IMR-90 (cell line): ENCODE data around the gene GUCY1A2. TPM values are rescaled to one million over a fixed set of nuclear protein-coding genes. Genes with fewer than 3 reads are reported as not detected.

Experiments
- ATAC-seq: fragments of 200-7000 bp; cut with Tn5 transposase; 2 replicates; pipeline ENCODE4 v1.9.1; 2020; ENCODE audit warnings: low read depth, mild to moderate bottlenecking, moderate library complexity
- BruUV-seq: library from RNA; stranded (reverse); fragments of 400-500 nt; replicated peaks from 2 replicates; lab custom pipeline; 2021; lab: Mats Ljungman, UMichigan
- CTCF ChIA-PET: fragments of 300-600 bp; formaldehyde crosslinking; extraction: SDS; loops from one replicate; lab custom pipeline; 2021; ENCODE audit warnings: antibody characterized with exemption; lab: Yijun Ruan, JAX
- POLR2A ChIA-PET: fragments of 300-600 bp; sonication (Branson Sonifier 250); formaldehyde crosslinking; loops from one replicate; lab custom pipeline; 2022; ENCODE audit warnings: antibody characterized with exemption; ENCODE audit not compliant: unreplicated experiment; lab: Charles Lee
- DNase-seq: peaks from one replicate; pipeline ENCODE4 v3.0.0; 2013
- H2AFZ ChIP-seq: replicated peaks from 2 replicates; pipeline ENCODE3; 2013; ENCODE audit warnings: low read length, mild to moderate bottlenecking; ENCODE audit not compliant: poor library complexity
- H2AK5ac ChIP-seq: 2 replicates; pipeline ENCODE4 v1.6.1; 2013; ENCODE audit warnings: low read depth, low read length, inconsistent platforms
- H2AK9ac ChIP-seq: replicated peaks from 2 replicates; pipeline ENCODE3; 2013; ENCODE audit warnings: mild to moderate bottlenecking, low read depth, low read length, moderate library complexity; ENCODE audit not compliant: poor library complexity
- H2BK120ac ChIP-seq: 2 replicates; pipeline ENCODE4 v1.6.1; 2013; ENCODE audit warnings: low read depth, low read length, inconsistent platforms
- H2BK15ac ChIP-seq: 3 replicates; pipeline ENCODE4 v1.6.1; 2013; ENCODE audit warnings: low read depth, low read length, inconsistent platforms
- H2BK20ac ChIP-seq: 2 replicates; pipeline ENCODE4 v1.6.1; 2013; ENCODE audit warnings: low read depth, mild to moderate bottlenecking, inconsistent platforms, low read length, moderate library complexity
- H2BK5ac ChIP-seq: 2 replicates; pipeline ENCODE4 v1.6.1; 2013; ENCODE audit warnings: mild to moderate bottlenecking, low read depth, low read length, inconsistent platforms; ENCODE audit not compliant: poor library complexity, severe bottlenecking
- H3K14ac ChIP-seq: replicated peaks from 2 replicates; pipeline ENCODE4 v1.6.1; 2013; ENCODE audit warnings: low read depth, low read length, inconsistent platforms
- H3K18ac ChIP-seq: 2 replicates; pipeline ENCODE4 v1.6.1; 2013; ENCODE audit warnings: low read depth, low read length, control low read depth
- H3K23ac ChIP-seq: 2 replicates; pipeline ENCODE4 v1.6.1; 2013; ENCODE audit warnings: low read depth, low read length, inconsistent platforms
- H3K27ac ChIP-seq: 2 replicates; pipeline ENCODE4 v1.5.1; 2013; ENCODE audit warnings: mild to moderate bottlenecking, control low read depth, low read length; ENCODE audit not compliant: insufficient read depth
- H3K27me3 ChIP-seq: 2 replicates; pipeline ENCODE4 v1.6.1; 2013; ENCODE audit warnings: low read length; ENCODE audit not compliant: control insufficient read depth, insufficient read depth
- H3K36me3 ChIP-seq: 2 replicates; pipeline ENCODE4 v1.6.1; 2013; ENCODE audit warnings: low read length, mixed read lengths; ENCODE audit not compliant: control insufficient read depth, insufficient read depth
- H3K4ac ChIP-seq: 2 replicates; pipeline ENCODE4 v1.6.1; 2013; ENCODE audit warnings: low read depth, low read length, inconsistent platforms
- H3K4me1 ChIP-seq: 2 replicates; pipeline ENCODE4 v1.6.1; 2013; ENCODE audit warnings: low read length, mixed read lengths; ENCODE audit not compliant: control insufficient read depth, insufficient read depth
- H3K4me2 ChIP-seq: 2 replicates; pipeline ENCODE4 v1.6.1; 2013; ENCODE audit warnings: low read depth, mild to moderate bottlenecking, control low read depth, low read length, moderate library complexity
- H3K4me3 ChIP-seq: 2 replicates; pipeline ENCODE4 v1.5.1; 2013; ENCODE audit warnings: low read depth, mild to moderate bottlenecking, control low read depth, low read length, moderate library complexity; ENCODE audit not compliant: insufficient read depth
- H3K56ac ChIP-seq: 2 replicates; pipeline ENCODE4 v1.6.1; 2013; ENCODE audit warnings: low read length, inconsistent platforms; ENCODE audit not compliant: insufficient read depth; ENCODE audit errors: extremely low read depth
- H3K79me1 ChIP-seq, 2 experiments: 2 replicates each; pipeline ENCODE4 v1.6.1; 2013; ENCODE audit warnings: low read length in 2 of 2, inconsistent platforms in 1 of 2, low read depth in 1 of 2
- H3K9ac ChIP-seq: 2 replicates; pipeline ENCODE4 v1.6.1; 2013; ENCODE audit warnings: low read depth, low read length, control low read depth
- H3K9me1 ChIP-seq: 2 replicates; pipeline ENCODE4 v1.6.1; 2013; ENCODE audit warnings: low read length, inconsistent platforms; ENCODE audit not compliant: insufficient read depth
- H3K9me3 ChIP-seq: 2 replicates; pipeline ENCODE4 v1.6.1; 2013; ENCODE audit warnings: low read length; ENCODE audit not compliant: control insufficient read depth, insufficient read depth
- H4K20me1 ChIP-seq: 2 replicates; pipeline ENCODE4 v1.6.1; 2013; ENCODE audit warnings: low read length, inconsistent platforms; ENCODE audit not compliant: insufficient read depth
- H4K5ac ChIP-seq: 2 replicates; pipeline ENCODE4 v1.6.1; 2013; ENCODE audit warnings: mild to moderate bottlenecking, low read depth, low read length, control low read depth
- H4K8ac ChIP-seq, 2 experiments: 2 replicates each; pipeline ENCODE4 v1.6.1; 2013; ENCODE audit warnings: low read depth in 2 of 2, low read length in 2 of 2, control low read depth in 1 of 2, inconsistent platforms in 1 of 2
- H4K91ac ChIP-seq: 2 replicates; pipeline ENCODE4 v1.6.1; 2013; ENCODE audit warnings: low read depth, low read length, inconsistent platforms; ENCODE audit not compliant: insufficient read depth
- BHLHE40 ChIP-seq: fragments of 150-350 bp; IDR thresholded peaks from 2 replicates; pipeline ENCODE4 v1.6.1; 2016; ENCODE audit warnings: mild to moderate bottlenecking, low read depth, low read length
- CEBPB ChIP-seq: IDR thresholded peaks from 2 replicates; pipeline ENCODE4 v1.6.1; 2012; ENCODE audit warnings: low read depth, low read length, improper control_type of control experiment
- CHD1 ChIP-seq: IDR thresholded peaks from 2 replicates; pipeline ENCODE4 v1.6.1; 2012; ENCODE audit warnings: low read depth, low read length, improper control_type of control experiment
- FOS ChIP-seq: fragments of 150-350 bp; IDR thresholded peaks from 2 replicates; pipeline ENCODE4 v1.6.1; 2016; ENCODE audit warnings: low read depth, low read length
- MAFK ChIP-seq: IDR thresholded peaks from 2 replicates; pipeline ENCODE4 v1.6.1; 2012; ENCODE audit warnings: low read depth, low read length, improper control_type of control experiment
- MAZ ChIP-seq: IDR thresholded peaks from 2 replicates; pipeline ENCODE4 v1.6.1; 2012; ENCODE audit warnings: low read depth, mild to moderate bottlenecking, low read length, improper control_type of control experiment, moderate library complexity, borderline replicate concordance
- NFE2L2 ChIP-seq: fragments of 150-350 bp; IDR thresholded peaks from 2 replicates; pipeline ENCODE4 v1.6.1; 2016; ENCODE audit warnings: low read depth, mild to moderate bottlenecking, low read length
- RAD21 ChIP-seq: IDR thresholded peaks from 2 replicates; pipeline ENCODE4 v1.6.1; 2012; ENCODE audit warnings: low read length, improper control_type of control experiment
- SMC3 ChIP-seq: fragments of 150-350 bp; IDR thresholded peaks from 2 replicates; pipeline ENCODE4 v1.6.1; 2016; ENCODE audit warnings: low read depth, mild to moderate bottlenecking, antibody characterized with exemption, low read length, moderate library complexity
- dilution Hi-C: fragments of 300-500 bp; cut with HindIII; formaldehyde crosslinking; loops from one replicate; pipeline ENCODE4 v1.14.3; 2018; ENCODE audit warnings: low sequenced_read_pairs; ENCODE audit not compliant: unreplicated experiment
- in situ Hi-C: fragments of 300-500 bp; cut with MboI; formaldehyde crosslinking; loops from 3 replicates; pipeline ENCODE4 v1.14.3; 2019; ENCODE audit warnings: low sequenced_read_pairs, inconsistent platforms, mixed read lengths
- intact Hi-C: fragments of 100-400 bp; cut with micrococcal nuclease; formaldehyde crosslinking; loops from 2 replicates; pipeline ENCODE4 v1.10.0; 2022
- polyA plus RNA-seq, 3 experiments: library from polyadenylated mRNA; depleted of rRNA; stranded (reverse); fragments of >200 nt; gene quantifications; 2 replicates each; pipeline ENCODE4 v1.2.3, GENCODE V29; 2012; ENCODE audit warnings: low replicate concordance in 1 of 3
- total RNA-seq: library from RNA; depleted of rRNA; stranded (reverse); fragments of >200 nt; gene quantifications from 2 replicates; pipeline ENCODE4 v1.2.3, GENCODE V29; 2012
- TF ChIP-seq, protein P1 (sequence below): conservative IDR thresholded peaks from 2 replicates; pipeline ENCODE4 v1.5.1; 2012; ENCODE audit warnings: mild to moderate bottlenecking, low read depth, low read length, improper control_type of control experiment
- TF ChIP-seq, protein P2 (sequence below): fragments of 150-350 bp; IDR thresholded peaks from 2 replicates; pipeline ENCODE4 v1.6.1; 2017; ENCODE audit warnings: mild to moderate bottlenecking, antibody characterized with exemption, low read length, low read depth

GUCY1A2 gene
- total and polyA plus RNA-seq, 2 of the 4 experiments (the other 2 are of a cell fraction), result under 0.01 to 0.03 TPM

DNA sequence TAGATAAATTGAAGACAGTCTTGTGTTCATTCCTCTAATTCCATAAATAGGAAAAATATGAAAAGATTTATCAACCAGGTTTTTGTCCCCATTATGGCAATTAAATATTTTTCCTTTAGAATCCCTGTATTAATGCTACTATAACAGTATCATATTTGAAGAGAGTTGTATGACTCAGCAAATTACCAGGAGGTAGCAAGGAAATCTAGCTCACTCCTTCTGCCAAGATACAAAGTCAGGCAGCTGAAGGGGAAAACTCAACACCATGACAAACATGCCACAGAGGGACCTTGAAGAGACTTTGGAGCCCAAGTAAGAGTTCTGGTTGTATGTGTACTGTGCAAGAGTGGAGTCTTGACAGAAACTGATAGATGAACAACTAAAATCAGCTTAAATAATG is 143.3 kb downstream of the GUCY1A2 start:
- H4K8ac ChIP-seq, result no peak overlapping the region
- ChIA-PET POLR2A (no interaction called here), CTCF (no interaction called here)
- no peak overlapping the region for H4K91ac ChIP-seq
- H3K4me2 ChIP-seq, result no peak overlapping the region
- in situ Hi-C loops (no loop called here), dilution Hi-C loops (no loop called here), intact Hi-C loops (no loop called here)
- H2AFZ ChIP-seq, result no peak overlapping the region
- H3K27ac ChIP-seq, result no peak overlapping the region
- DNase-seq (no peak), ATAC-seq (no peak)
- H2BK120ac ChIP-seq, result no peak overlapping the region
- no peak overlapping the region for H2AK9ac ChIP-seq
- no peaks in the 10 kb centered on the region for H3K4me1 ChIP-seq
- no peak overlapping the region for H3K4ac ChIP-seq
- H3K18ac ChIP-seq, result no peak overlapping the region
- no peaks in the 10 kb centered on the region for H3K9me3 ChIP-seq
- no peaks in the 10 kb centered on the region for H3K79me1 ChIP-seq
- H2AK5ac ChIP-seq, result no peak overlapping the region
- H2BK5ac ChIP-seq, result no peak overlapping the region
- no peak overlapping the region for H2BK20ac ChIP-seq
- no peak overlapping the region for H3K9ac ChIP-seq
- H3K9me1 ChIP-seq, result no peaks in the 10 kb centered on the region
- no peak overlapping the region for H4K5ac ChIP-seq
- no peak overlapping the region for H3K4me3 ChIP-seq
- no peak overlapping the region for H3K56ac ChIP-seq
- H4K20me1 ChIP-seq, result no peaks in the 10 kb centered on the region
- H3K27me3 ChIP-seq, result no peaks in the 10 kb centered on the region
- H3K23ac ChIP-seq, result no peak overlapping the region
- no peak overlapping the region for H3K14ac ChIP-seq
- H2BK15ac ChIP-seq, result no peak overlapping the region
- no peak for TF ChIP-seq RAD21
- TF ChIP-seq SMC3, result no peak
- TF ChIP-seq, protein P1, sequence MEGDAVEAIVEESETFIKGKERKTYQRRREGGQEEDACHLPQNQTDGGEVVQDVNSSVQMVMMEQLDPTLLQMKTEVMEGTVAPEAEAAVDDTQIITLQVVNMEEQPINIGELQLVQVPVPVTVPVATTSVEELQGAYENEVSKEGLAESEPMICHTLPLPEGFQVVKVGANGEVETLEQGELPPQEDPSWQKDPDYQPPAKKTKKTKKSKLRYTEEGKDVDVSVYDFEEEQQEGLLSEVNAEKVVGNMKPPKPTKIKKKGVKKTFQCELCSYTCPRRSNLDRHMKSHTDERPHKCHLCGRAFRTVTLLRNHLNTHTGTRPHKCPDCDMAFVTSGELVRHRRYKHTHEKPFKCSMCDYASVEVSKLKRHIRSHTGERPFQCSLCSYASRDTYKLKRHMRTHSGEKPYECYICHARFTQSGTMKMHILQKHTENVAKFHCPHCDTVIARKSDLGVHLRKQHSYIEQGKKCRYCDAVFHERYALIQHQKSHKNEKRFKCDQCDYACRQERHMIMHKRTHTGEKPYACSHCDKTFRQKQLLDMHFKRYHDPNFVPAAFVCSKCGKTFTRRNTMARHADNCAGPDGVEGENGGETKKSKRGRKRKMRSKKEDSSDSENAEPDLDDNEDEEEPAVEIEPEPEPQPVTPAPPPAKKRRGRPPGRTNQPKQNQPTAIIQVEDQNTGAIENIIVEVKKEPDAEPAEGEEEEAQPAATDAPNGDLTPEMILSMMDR, result no peak
- TF ChIP-seq MAFK, result peak; percentile 54; the same call in 1 of the 2 replicates
- TF ChIP-seq MAZ, result no peak
- peak; percentile 90 for TF ChIP-seq NFE2L2
- TF ChIP-seq, protein P2, sequence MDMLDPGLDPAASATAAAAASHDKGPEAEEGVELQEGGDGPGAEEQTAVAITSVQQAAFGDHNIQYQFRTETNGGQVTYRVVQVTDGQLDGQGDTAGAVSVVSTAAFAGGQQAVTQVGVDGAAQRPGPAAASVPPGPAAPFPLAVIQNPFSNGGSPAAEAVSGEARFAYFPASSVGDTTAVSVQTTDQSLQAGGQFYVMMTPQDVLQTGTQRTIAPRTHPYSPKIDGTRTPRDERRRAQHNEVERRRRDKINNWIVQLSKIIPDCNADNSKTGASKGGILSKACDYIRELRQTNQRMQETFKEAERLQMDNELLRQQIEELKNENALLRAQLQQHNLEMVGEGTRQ, result no peak
- TF ChIP-seq CEBPB, result no peak
- TF ChIP-seq FOS, result no peak
- no peak for TF ChIP-seq CHD1
- no peak for TF ChIP-seq BHLHE40
- H3K36me3 ChIP-seq, result no peaks in the 10 kb centered on the region
- BruUV-seq, result no TSS peak
